OCI-LY1 (cell line): ENCODE data around the gene UBASH3B.

Experiments
- H2AFZ ChIP-seq: fragments of 200-600 bp; sonication (generic), shearing (Covaris generic); 2 replicates; pipeline ENCODE4 v1.6.0; 2014; ENCODE audit warnings: antibody characterized with exemption, mild to moderate bottlenecking, low read length
- H3F3A ChIP-seq: fragments of 200-600 bp; sonication (generic), shearing (Covaris generic); 2 replicates; pipeline ENCODE4 v1.6.0; 2014; ENCODE audit warnings: mild to moderate bottlenecking, antibody characterized with exemption, low read length, moderate library complexity; ENCODE audit not compliant: insufficient read depth
- H3K27ac ChIP-seq: fragments of 200-600 bp; sonication (generic); 2 replicates; pipeline ENCODE4 v1.5.1; 2014; ENCODE audit warnings: low read length, mixed run types, mild to moderate bottlenecking, low read depth; ENCODE audit not compliant: poor library complexity, severe bottlenecking
- H3K27me3 ChIP-seq: fragments of 200-600 bp; sonication (generic); 2 replicates; pipeline ENCODE4 v1.6.0; 2014; ENCODE audit warnings: antibody characterized with exemption, mild to moderate bottlenecking, low read length, moderate library complexity; ENCODE audit not compliant: insufficient read depth
- H3K36me3 ChIP-seq: fragments of 200-600 bp; sonication (generic); 2 replicates; pipeline ENCODE4 v1.6.1; 2014; ENCODE audit warnings: mild to moderate bottlenecking, antibody characterized with exemption, low read length, moderate library complexity, mixed read lengths; ENCODE audit not compliant: insufficient read depth
- H3K4me1 ChIP-seq: fragments of 200-600 bp; sonication (generic); 2 replicates; pipeline ENCODE4 v1.5.1; 2014; ENCODE audit warnings: mild to moderate bottlenecking, low read length, moderate library complexity; ENCODE audit not compliant: insufficient read depth, severe bottlenecking
- H3K4me2 ChIP-seq: fragments of 200-600 bp; sonication (generic), shearing (Covaris generic); 2 replicates; pipeline ENCODE4 v1.6.1; 2014; ENCODE audit warnings: low read length
- H3K4me3 ChIP-seq: fragments of 200-600 bp; sonication (generic); 2 replicates; pipeline ENCODE4 v1.5.1; 2014; ENCODE audit warnings: low read length, low read depth, mild to moderate bottlenecking, mixed read lengths; ENCODE audit not compliant: poor library complexity, severe bottlenecking
- H3K79me2 ChIP-seq: fragments of 200-600 bp; shearing (Covaris generic); 2 replicates; pipeline ENCODE4 v1.6.1; 2016; ENCODE audit warnings: mixed run types, low read length, mixed read lengths; ENCODE audit not compliant: insufficient read depth
- H3K9ac ChIP-seq: fragments of 200-600 bp; sonication (generic), shearing (Covaris generic); 2 replicates; pipeline ENCODE4 v1.6.1; 2014; ENCODE audit warnings: mild to moderate bottlenecking, low read length, mixed read lengths
- H3K9me2 ChIP-seq: fragments of 200-600 bp; sonication (generic), shearing (Covaris generic); 2 replicates; pipeline ENCODE4 v1.6.1; 2014; ENCODE audit warnings: low read depth, mild to moderate bottlenecking, low read length, mixed read lengths
- H3K9me3 ChIP-seq: fragments of 200-600 bp; shearing (Covaris generic); 2 replicates; pipeline ENCODE4 v1.6.1; 2014; ENCODE audit warnings: low read length, mixed read lengths
- H4K20me1 ChIP-seq: fragments of 200-600 bp; sonication (generic), shearing (Covaris generic); 2 replicates; pipeline ENCODE4 v1.6.0; 2016; ENCODE audit warnings: mild to moderate bottlenecking, low read length; ENCODE audit not compliant: insufficient read depth
- EZH2 ChIP-seq: fragments of 200-600 bp; sonication (generic), shearing (Covaris generic); IDR thresholded peaks from 2 replicates; pipeline ENCODE4 v1.8.0; 2017; ENCODE audit warnings: borderline replicate concordance, mixed run types, mild to moderate bottlenecking, antibody characterized with exemption, low read length, moderate library complexity, mixed read lengths
- TF ChIP-seq, protein P1 (sequence below): fragments of 200-600 bp; sonication (generic), shearing (Covaris generic); IDR thresholded peaks from 2 replicates; pipeline ENCODE4 v1.5.1; 2017; ENCODE audit warnings: mild to moderate bottlenecking, antibody characterized with exemption, low read length, moderate library complexity, mixed read lengths

The UBASH3B gene

DNA sequence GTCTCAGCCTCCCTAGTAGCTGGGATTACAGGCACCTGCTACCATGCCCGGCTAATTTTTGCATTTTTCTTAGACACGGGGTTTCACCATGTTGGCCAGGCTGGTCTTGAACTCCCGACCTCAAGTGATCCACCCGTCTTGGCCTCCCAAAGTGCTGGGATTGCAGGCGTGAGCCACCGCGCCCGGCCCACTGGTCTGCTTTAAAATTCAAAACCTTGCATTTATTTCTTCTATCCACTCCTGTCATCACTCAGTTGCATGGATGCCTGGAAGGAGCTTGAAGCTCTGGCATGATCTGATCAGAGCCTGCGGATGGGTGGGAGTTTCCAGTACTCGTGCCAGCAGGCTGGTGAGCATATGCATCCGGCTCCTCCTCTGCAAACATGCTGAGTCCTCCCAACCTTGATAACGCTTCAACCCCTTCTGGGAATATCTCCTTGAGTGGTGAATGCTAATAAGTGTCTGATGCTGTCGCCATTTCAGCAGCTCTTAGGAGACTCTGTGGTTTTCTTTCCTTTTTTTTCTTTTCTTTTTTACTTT is 39.6 kb downstream of the UBASH3B start:
- Histone ChIP-seq H3K9me2 (no peaks in the 10 kb centered on the region), H3K9me3 (no peaks in the 10 kb centered on the region), H3K4me1 (peaks cover 96% of the 10 kb centered on the region), H3K27me3 (no peaks in the 10 kb centered on the region), H3K9ac (no peak overlapping the region), H3K79me2 (no peaks in the 10 kb centered on the region), H4K20me1 (no peaks in the 10 kb centered on the region), H3K4me3 (no peak overlapping the region), H3K4me2 (no peak overlapping the region), H2AFZ (no peak overlapping the region), H3K27ac (peak overlapping the region; percentile 99), H3K36me3 (no peaks in the 10 kb centered on the region), H3F3A (no peaks in the 10 kb centered on the region)
- TF ChIP-seq EZH2: no peak
- TF ChIP-seq, protein P1, sequence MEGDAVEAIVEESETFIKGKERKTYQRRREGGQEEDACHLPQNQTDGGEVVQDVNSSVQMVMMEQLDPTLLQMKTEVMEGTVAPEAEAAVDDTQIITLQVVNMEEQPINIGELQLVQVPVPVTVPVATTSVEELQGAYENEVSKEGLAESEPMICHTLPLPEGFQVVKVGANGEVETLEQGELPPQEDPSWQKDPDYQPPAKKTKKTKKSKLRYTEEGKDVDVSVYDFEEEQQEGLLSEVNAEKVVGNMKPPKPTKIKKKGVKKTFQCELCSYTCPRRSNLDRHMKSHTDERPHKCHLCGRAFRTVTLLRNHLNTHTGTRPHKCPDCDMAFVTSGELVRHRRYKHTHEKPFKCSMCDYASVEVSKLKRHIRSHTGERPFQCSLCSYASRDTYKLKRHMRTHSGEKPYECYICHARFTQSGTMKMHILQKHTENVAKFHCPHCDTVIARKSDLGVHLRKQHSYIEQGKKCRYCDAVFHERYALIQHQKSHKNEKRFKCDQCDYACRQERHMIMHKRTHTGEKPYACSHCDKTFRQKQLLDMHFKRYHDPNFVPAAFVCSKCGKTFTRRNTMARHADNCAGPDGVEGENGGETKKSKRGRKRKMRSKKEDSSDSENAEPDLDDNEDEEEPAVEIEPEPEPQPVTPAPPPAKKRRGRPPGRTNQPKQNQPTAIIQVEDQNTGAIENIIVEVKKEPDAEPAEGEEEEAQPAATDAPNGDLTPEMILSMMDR: no peak

DNA sequence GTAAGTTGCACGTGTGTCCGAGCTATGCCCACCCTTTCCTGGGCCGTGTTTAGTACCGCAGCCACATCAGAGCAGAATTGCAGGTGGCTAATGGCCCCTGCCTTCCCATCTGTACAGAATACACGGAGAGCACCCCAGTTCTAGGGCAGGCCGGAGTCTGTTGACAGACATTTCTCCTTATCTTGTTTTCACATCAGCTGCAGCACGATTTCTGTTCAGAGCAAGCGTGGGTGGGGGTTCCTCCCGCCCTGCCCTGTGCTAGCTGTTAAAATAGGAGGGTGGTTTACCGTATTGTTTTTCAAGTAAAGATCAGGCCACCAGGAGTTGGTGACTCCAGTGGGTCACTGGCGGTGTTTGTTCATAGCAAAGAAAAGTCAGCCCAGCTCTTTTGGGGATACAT is 41.1 kb downstream of the UBASH3B start:
- H3K9ac ChIP-seq: peak overlapping the region; percentile 71
- no peaks in the 10 kb centered on the region for H3K9me2 ChIP-seq
- no peaks in the 10 kb centered on the region for H3F3A ChIP-seq
- no peak for TF ChIP-seq EZH2
- TF ChIP-seq, protein P1: no peak
- H3K4me2 ChIP-seq: peak overlapping the region; percentile 74
- H3K79me2 ChIP-seq: no peaks in the 10 kb centered on the region
- no peaks in the 10 kb centered on the region for H3K27me3 ChIP-seq
- peak overlapping the region; percentile 46 for H3K4me3 ChIP-seq
- peaks cover 96% of the 10 kb centered on the region for H3K4me1 ChIP-seq
- H3K36me3 ChIP-seq: no peaks in the 10 kb centered on the region
- H4K20me1 ChIP-seq: no peaks in the 10 kb centered on the region
- H3K9me3 ChIP-seq: no peaks in the 10 kb centered on the region
- peak overlapping the region; percentile 99 for H3K27ac ChIP-seq
- H2AFZ ChIP-seq: no peak overlapping the region

DNA sequence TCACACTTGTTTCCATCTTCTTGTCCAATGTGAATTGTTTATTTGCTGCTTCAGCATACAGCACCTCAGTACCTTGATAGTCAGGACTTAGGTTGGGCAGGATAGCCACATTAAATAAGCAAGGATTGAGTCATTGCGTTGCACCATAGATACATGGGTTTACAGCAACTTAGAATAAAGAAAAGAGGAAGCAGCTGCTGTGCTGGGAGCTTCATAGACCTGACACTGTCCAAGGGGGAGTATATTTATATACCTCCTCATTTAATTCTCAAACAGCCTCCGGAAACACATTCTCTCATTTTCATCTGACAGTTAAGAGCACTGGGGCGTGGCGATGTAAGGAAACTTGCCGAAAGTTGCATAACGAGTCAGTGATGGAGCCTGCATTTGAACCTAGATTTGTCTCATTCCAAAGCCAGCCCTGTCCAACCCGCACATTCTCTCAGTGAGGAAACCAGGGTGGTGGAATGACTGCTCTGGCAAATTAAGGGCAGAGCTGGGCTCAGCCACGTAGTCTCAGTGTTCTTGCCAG is 42.2 kb downstream of the UBASH3B start:
- Histone ChIP-seq H3K27me3 (no peaks in the 10 kb centered on the region), H3K79me2 (no peaks in the 10 kb centered on the region), H2AFZ (no peak overlapping the region), H3K4me3 (peak overlapping the region; percentile 46), H4K20me1 (no peaks in the 10 kb centered on the region), H3K27ac (peak overlapping the region; percentile 99), H3K9me2 (no peaks in the 10 kb centered on the region), H3K9me3 (no peaks in the 10 kb centered on the region), H3F3A (no peaks in the 10 kb centered on the region), H3K9ac (peak overlapping the region; percentile 71), H3K4me1 (peaks cover 89% of the 10 kb centered on the region), H3K4me2 (peak overlapping the region; percentile 74), H3K36me3 (no peaks in the 10 kb centered on the region)
- TF ChIP-seq, protein P1: no peak
- no peak for TF ChIP-seq EZH2
